SK-N-DZ (cell line): ENCODE measurements around the gene PARD3B.
"Not testable (repeated sequence)": the region's sequence is repeated elsewhere in the genome, so short reads cannot be mapped to it uniquely, and the experiment has no call there.

Source experiments
- DNase-seq: peaks from one replicate; pipeline ENCODE4 v3.0.0-alpha.2; 2015; ENCODE audit warnings: low spot score

PARD3B gene

GRCh38 chr2:205177546-205177945, 632.3 kb downstream of the PARD3B start:
- DNase-seq = no peak

DNA sequence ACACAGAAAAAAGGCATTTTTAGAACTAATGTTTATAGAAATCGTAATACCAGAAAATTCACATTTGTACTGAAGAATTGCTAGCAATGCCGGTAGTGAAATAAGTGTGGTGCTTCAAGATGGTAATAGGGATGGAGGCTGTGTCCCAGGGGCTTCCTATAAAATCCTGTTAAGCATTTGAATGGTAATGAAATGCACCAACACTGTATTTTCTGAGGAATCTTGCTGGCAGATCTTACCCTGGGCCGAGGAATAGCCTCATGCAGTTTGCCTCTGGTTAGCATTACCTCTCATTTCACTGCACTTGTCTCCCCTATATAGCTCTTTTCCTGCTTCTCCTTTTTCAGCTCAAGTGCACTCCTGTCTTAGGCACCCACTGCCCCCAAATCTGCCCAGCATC, 635.5 kb downstream of the PARD3B start:
- DNase-seq = no peak

GRCh38 chr2:205187731-205188130, 642.5 kb downstream of the PARD3B start:
- DNase-seq = no peak

DNA sequence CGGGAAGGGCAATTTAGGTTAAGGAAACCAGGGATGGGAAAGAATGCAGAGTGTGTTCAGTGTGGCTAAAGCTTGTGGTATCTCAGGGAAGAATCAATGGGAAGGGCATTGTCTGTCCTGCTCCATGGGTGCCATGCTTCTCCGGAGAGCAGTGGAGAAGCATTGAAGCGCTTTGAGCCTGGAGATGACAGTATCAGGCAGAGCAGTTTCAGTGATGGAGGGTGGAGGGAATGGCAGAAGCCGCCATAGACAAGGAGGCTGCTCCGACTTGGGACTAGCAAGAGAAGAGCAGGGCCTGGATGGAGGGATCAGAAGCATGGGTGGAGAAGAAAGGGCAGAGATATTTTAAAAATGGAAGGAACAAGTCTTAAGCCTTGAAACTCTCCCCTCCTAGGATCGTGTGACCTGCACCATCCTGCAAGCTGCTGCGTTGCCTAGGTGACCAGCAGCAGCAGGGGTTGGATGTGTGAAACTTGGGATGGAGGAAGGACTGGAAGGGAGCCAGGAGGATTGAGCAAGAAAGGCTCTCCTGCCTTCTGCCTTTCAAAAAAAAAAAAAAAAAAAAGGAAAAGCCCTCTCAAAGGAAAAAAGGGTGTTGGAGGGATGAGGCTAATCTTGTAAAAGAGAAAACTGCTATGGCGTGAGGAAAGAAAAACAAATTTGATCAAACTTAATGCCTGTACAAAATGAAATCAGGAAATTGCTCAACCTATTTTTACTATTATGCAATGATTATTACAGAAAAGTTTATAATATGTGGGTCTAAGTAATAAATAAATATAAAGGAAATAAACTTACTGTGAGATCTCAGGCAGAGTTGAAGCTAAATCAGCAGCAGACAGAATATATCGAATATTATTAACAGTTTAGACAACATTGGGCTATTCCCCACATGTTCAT, 643.2 kb downstream of the PARD3B start:
- DNase-seq = peak; percentile 77

DNA sequence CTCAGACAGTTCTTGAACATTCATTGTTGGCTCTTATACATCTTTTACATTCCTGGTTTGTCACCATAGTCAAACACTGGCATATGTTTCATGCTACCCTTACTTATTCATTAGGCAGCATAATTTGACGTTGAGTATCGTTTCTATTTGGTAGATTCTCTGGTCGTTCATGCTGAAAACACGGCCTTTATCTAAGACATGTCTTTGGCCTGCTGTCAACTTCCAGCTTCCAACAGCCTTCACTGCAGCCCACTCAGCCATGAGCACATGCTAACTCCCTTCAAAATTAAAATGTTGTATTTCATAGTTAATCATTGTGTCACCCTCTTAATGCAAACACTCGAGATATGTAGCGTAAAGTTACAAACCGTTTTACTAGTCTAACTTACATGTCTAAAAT, 644.0 kb downstream of the PARD3B start:
- DNase-seq = no peak

GRCh38 chr2:205190528-205190927, 645.3 kb downstream of the PARD3B start:
- DNase-seq = no peak

DNA sequence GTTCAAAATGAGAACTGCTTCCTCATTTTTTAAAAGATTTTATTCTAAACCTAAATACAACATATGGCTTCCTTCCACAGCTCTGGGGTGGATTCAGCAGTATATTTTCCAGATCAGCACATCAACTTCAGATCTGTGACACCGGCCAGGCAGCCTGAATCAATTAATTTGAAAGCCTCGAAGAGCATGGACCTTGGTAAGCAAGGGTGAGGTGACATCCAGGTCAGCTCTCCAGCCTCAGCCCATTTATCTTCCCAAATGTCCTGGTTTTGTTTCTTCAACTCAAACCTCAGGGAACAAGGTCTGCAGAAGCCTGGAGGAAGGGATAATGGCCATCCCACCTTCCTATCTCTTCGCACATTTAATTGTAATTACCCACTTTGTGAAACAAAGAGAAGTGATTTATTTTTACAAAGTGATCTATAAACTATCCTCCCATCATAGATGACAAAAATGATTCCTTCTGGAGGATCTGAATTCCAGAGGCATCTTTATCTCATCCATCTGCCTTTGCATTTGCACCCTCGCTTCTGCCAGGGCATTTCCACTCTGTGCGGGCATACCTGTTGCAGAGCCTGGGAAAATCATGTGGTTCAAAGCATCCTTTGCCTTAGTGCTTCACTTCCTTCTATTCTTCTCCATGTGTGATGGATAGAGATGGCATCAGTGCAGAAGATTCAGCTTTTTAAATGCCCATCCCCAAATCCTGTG, 648.0 kb downstream of the PARD3B start:
- peak; percentile 96 for DNase-seq

- DNase-seq = peak; percentile 71
These were observed 648.6 kb downstream of the PARD3B start for GRCh38 chr2:205193836-205194228.

DNA sequence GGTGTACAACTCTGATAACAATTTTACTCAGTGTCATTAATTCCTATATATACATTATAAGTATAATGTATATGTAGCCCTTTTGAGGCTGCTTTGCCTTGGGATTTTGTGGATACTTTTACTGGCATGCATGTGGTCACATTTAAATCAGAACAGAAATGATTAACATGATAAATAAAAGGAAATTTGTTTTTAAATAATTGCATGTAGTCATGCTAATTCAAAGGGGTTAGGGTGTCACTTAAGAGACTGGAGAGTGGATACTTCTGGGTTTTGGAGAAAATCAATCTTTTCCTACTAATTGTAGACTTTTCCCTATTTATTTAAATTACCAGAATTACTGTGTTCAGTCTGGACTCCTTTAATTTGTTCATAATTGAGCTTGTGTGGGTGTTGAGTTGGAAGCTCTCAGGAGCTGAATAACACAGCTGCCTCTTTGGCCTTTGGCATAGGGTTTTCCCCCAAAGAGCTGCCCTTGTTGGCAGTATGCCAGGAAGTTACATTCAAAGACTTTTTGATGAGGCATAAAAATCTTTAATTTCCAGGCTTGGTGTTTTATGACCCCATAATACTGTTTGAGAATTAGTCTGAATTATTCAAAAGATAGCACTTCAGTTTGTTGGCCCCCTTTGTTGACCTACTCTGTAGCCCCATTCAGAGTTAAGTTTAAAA, 652.3 kb downstream of the PARD3B start:
- no peak for DNase-seq

DNA sequence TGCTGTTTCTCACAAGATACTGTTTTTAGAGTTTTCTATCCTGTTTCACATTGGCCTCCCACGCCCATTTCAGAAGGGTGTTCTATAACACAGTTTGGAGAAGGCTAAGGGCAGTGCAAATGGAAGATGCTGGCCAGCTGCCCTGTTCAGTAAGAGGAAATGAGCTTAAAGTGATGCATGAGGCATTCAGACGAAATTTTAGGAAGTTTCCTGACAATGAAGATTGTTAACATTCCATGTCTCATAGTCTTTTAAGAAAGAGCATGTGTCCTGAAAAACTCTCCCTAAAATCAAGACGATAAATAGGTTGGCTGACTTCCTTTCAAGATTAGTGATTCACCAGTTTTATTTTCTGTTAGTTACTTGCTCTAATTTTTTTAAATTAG, 652.9 kb downstream of the PARD3B start:
- DNase-seq = no peak

DNA sequence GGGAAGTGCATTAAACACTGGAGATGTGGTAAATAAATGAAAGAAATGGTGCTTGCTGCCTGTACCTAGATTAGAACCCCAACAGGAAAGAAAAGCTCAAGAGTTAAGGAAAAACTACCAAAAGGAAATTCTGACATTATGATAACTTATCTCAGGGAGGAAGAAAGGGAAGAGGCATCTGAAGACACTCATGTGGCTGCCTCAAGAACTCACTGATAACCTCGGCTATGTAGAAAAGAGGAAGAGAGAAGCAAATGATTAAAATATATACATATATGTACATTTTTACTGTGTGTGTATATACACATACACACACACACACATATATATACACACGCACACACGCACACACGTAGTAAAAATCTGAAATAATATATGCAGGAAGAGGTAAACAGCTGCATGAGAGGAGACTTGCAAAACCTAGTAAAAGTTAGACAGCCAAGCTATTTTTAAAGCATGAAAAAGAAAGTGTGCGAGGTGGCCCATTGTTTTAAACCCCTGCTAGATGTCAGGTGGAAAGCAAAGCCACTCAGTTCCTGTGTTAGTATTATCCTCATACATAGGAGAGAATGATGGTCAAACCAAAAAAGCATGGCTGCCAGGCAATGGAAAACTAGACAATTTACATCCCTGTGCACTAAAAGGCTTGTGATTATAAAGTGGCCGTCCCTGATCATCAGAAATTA, 654.0 kb downstream of the PARD3B start:
- no peak for DNase-seq

GRCh38 chr2:205210494-205210893, 665.2 kb downstream of the PARD3B start:
- DNase-seq = no peak

DNA sequence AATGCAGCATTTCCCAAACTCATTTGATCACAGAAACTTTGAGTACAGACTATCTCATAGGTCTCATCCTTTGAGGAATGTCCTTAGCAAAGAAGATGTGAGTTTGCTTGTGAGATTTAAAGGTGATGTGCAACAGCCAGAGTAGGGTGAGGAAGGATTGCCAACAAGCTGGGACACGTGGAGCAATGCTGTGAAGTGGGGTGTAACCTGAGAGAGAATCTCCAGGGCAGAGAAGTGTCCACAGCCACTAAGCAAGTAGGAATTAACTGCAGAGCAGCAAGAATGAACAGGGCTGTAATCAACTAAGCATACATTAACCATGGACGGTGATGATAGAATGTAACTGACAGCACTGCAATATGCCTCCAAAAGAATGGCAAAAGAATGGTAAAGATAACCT, 667.1 kb downstream of the PARD3B start:
- DNase-seq = no peak

DNA sequence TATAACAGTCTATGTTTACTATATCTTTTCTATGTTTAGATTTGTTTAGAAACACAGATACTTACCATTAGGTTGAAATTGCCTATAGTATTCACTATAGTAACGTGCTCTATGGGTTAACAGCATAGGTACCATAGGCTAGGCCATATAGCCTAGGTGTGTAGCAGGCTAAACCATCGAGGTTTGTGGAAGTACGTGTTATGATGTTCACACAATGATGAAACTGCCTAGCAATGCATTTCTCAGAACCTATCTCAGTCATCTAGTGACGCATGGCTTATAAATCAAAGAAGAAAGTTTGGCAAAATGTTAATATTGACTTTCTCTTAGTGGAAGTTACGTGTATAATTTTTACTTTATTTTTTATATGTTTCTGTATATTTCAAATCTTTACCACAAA, 670.8 kb downstream of the PARD3B start:
- DNase-seq = no peak

- DNase-seq = no peak
These were observed 671.3 kb downstream of the PARD3B start for GRCh38 chr2:205216580-205216979.

GRCh38 chr2:205217004-205217403, 671.7 kb downstream of the PARD3B start:
- no peak for DNase-seq

- DNase-seq = no peak
These were observed 672.8 kb downstream of the PARD3B start for GRCh38 chr2:205218056-205218455.

- not testable (repeated sequence) for DNase-seq
These were observed 673.5 kb downstream of the PARD3B start for GRCh38 chr2:205218816-205219215.

- DNase-seq = no peak
These were observed 675.3 kb downstream of the PARD3B start for GRCh38 chr2:205220559-205220958.

- no peak for DNase-seq
These were observed 686.8 kb downstream of the PARD3B start for GRCh38 chr2:205232086-205232485.

DNA sequence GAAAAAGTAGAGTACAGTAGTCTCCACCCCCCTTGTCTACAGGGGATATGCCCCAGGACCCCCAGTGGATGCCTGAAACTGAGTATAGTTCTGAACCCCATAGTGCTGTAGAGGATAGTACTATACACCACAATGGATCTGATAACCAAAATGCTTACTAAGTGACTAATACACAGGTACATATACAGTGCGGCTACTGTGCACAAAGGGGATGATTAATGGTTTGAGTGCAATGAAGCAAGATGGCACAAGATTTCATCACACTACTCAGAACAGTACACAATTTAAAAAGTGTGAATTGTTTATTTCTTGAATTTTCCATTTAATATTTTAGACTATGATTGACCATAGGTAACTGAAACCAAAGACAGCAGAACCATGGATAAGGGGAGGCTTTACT, 690.2 kb downstream of the PARD3B start:
- no peak for DNase-seq

DNA sequence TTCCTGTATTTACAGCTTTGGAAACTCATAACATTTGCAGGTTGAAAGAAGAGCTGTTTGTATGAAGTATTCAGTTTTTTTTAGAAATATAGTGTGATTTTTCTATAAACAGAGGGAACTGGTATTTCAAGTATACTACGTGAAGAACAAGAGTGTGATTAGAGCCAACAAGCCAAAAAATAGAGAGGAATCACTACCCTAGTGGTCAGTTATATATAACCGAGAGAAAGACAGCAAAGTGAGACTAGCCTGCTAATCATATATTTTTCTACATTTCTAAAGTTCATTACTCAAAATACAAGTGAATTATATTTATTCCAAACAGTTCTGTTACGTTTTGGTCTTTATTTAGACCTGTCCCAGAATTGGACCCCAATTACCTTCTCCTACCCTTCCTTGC, 692.2 kb downstream of the PARD3B start:
- DNase-seq = no peak
